Hepatocyte (in vitro differentiated cells): Measurements from ENCODE around the gene BBS1. TPM values are rescaled to one million over a fixed set of nuclear protein-coding genes. Genes with fewer than 3 reads are reported as not detected.

Experiments
- DNase-seq: peaks from one replicate; pipeline ENCODE4 v3.0.0-alpha.2; 2016; ENCODE audit warnings: low spot score
- H2AFZ ChIP-seq: fragments of 200-600 bp; sonication (generic); 2 replicates; pipeline ENCODE4 v1.6.0; 2016; ENCODE audit warnings: antibody characterized with exemption, mild to moderate bottlenecking
- H3K27ac ChIP-seq: fragments of 200-600 bp; sonication (generic); 2 replicates; pipeline ENCODE4 v1.5.1; 2016; ENCODE audit warnings: mild to moderate bottlenecking
- H3K27me3 ChIP-seq: fragments of 200-600 bp; sonication (generic); 2 replicates; pipeline ENCODE4 v1.6.1; 2016
- H3K36me3 ChIP-seq: fragments of 200-600 bp; sonication (generic); replicated peaks from 2 replicates; pipeline ENCODE4 v1.5.1; 2016; ENCODE audit warnings: low read depth; ENCODE audit not compliant: insufficient read depth
- H3K4me1 ChIP-seq: fragments of 200-600 bp; sonication (generic); 2 replicates; pipeline ENCODE4 v1.5.1; 2016; ENCODE audit warnings: mild to moderate bottlenecking, moderate library complexity; ENCODE audit not compliant: insufficient read depth
- H3K4me2 ChIP-seq: fragments of 200-600 bp; sonication (generic); 2 replicates; pipeline ENCODE4 v1.6.0; 2016
- H3K4me3 ChIP-seq: fragments of 200-600 bp; sonication (generic); 2 replicates; pipeline ENCODE4 v1.5.1; 2016; ENCODE audit warnings: mild to moderate bottlenecking
- H3K79me2 ChIP-seq: fragments of 200-600 bp; sonication (generic); 2 replicates; pipeline ENCODE4 v1.6.0; 2017; ENCODE audit warnings: mild to moderate bottlenecking
- H3K9me2 ChIP-seq: fragments of 200-600 bp; sonication (generic); replicated peaks from 2 replicates; pipeline ENCODE4 v1.6.0; 2017; ENCODE audit warnings: mild to moderate bottlenecking; ENCODE audit not compliant: insufficient read depth
- H3K9me3 ChIP-seq: fragments of 200-600 bp; sonication (generic); 2 replicates; pipeline ENCODE4 v1.5.1; 2016; ENCODE audit warnings: low read depth, mild to moderate bottlenecking
- H4K20me1 ChIP-seq: fragments of 200-600 bp; sonication (generic); 2 replicates; pipeline ENCODE4 v1.6.0; 2016; ENCODE audit warnings: mild to moderate bottlenecking; ENCODE audit not compliant: insufficient read depth, poor library complexity, severe bottlenecking
- CTCF ChIP-seq: fragments of 200-600 bp; sonication (generic); IDR thresholded peaks from 2 replicates; pipeline ENCODE4 v1.5.1; 2016; ENCODE audit warnings: antibody characterized with exemption, mild to moderate bottlenecking; ENCODE audit not compliant: poor library complexity
- EZH2 ChIP-seq: fragments of 200-600 bp; sonication (generic); IDR thresholded peaks from 2 replicates; pipeline ENCODE4 v1.6.1; 2016; ENCODE audit warnings: antibody characterized with exemption, mild to moderate bottlenecking, borderline replicate concordance
- EZH2phosphoT487 ChIP-seq: fragments of 200-600 bp; sonication (generic); IDR thresholded peaks from one replicate; pipeline ENCODE4 v1.6.1; 2018; ENCODE audit warnings: antibody characterized with exemption, mild to moderate bottlenecking, low read depth, moderate library complexity; ENCODE audit not compliant: unreplicated experiment, severe bottlenecking
- WGBS: methylation state at CpG from one replicate; pipeline ENCODE4 v1.1.6; 2016; ENCODE audit warnings: low lambda C conversion rate; ENCODE audit errors: missing lambda C conversion rate; 5-methylcytosine and 5-hydroxymethylcytosine counted together
- polyA plus RNA-seq: library from polyadenylated mRNA; unstranded; fragments of >200 nt; fragmentation: Nextera tagmentation; extraction: Ambion mirVana; gene quantifications from 2 replicates; pipeline ENCODE4 v1.2.1, GENCODE V29; 2016
- total RNA-seq: library from RNA; depleted of rRNA; stranded (reverse); fragments of >200 nt; gene quantifications from 2 replicates; pipeline ENCODE4 v1.2.3, GENCODE V29; 2014

Gene BBS1
- total and polyA plus RNA-seq, 2 experiments from 2014 or later = 25.1 to 27.7 TPM

- TF ChIP-seq EZH2 = no peak
- TF ChIP-seq CTCF = no peak
- no peak for TF ChIP-seq EZH2phosphoT487
- Histone ChIP-seq H3K79me2 (peaks cover 21% of the 10 kb centered on the region), H2AFZ (peak overlapping the region; percentile 73)
Measured at GRCh38 chr11:66479394-66480116, 30.9 kb upstream of the BBS1 start.

DNA sequence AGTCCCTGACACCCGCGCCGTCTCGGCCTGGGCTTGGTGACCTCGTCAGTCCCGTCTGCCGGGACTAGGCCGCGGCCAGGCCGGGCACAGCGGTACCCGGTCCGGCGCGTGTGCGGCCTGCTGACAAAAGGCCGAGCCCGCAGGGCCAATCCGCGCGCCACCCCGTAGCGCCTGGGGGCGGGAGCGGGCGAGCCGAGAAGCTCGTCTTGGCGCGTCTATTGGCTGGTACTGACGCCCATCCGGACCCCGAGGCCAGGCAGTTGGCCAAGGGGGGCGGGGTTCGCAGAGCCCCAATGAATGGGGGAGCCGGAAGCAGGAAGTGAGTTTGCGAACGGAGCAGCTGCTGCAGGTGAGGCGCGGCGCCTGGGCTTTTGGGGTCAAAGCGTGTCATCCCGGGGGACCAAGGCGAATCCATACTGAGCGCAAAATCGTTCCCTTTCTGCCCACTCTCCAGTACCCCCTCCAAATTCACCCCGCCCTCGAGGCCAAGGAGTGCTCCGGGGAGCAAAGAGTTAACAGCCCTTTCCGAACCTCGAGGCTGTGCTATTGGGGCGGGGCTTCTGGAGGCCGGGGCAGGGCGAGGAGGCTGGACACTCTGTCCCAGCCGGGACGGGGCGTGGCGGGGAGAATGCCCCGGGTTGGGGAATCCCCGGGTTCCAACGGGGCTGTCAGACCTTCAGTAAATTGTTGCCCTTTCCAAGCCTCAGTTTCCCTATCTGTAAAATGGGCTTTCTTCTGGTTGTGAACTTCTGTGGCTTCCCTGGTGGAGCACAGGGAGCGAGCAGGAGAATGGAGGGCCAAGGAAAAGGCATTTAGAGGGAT, 30.1 kb upstream of the BBS1 start, which contains the start of gene DPP3:
Gene DPP3 (plus strand): TSS at position 318 of the 822 bp plus-strand sequence. CDS start 1,767 bp downstream, outside the sequence.
- DNase-seq = peak; percentile 99
- under 1% methylated on average over 40 of the region's 62 CpGs for WGBS
- Histone ChIP-seq H3K36me3 (no peaks in the 10 kb centered on the region), H3K79me2 (peaks cover 21% of the 10 kb centered on the region), H3K4me1 (peaks cover 11% of the 10 kb centered on the region), H4K20me1 (peaks cover 4% of the 10 kb centered on the region), H3K4me2 (peak within 1 kb of the TSS; percentile 97), H3K9me3 (no peaks in the 10 kb centered on the region), H3K27ac (peak within 1 kb of the TSS; percentile 95), H3K9me2 (no peaks in the 10 kb centered on the region), H3K27me3 (no peaks in the 10 kb centered on the region), H3K4me3 (peak within 1 kb of the TSS; percentile 31), H2AFZ (peak within 1 kb of the TSS; percentile 73)
- no peak for TF ChIP-seq EZH2phosphoT487
- TF ChIP-seq EZH2 = no peak
- TF ChIP-seq CTCF = no peak

More at GRCh38 chr11:66479394-66480116, 30.9 kb upstream of the BBS1 start:
- H4K20me1 ChIP-seq = peaks cover 4% of the 10 kb centered on the region
- peaks cover 11% of the 10 kb centered on the region for H3K4me1 ChIP-seq
- no peaks in the 10 kb centered on the region for H3K9me2 ChIP-seq
- peak overlapping the region; percentile 31 for H3K4me3 ChIP-seq
- H3K27me3 ChIP-seq = no peaks in the 10 kb centered on the region
- H3K9me3 ChIP-seq = no peaks in the 10 kb centered on the region
- DNase-seq = peak; percentile 55
- peak overlapping the region; percentile 95 for H3K27ac ChIP-seq
- WGBS = 2% methylated on average over 34 of the region's 34 CpGs
- no peaks in the 10 kb centered on the region for H3K36me3 ChIP-seq
- H3K4me2 ChIP-seq = peak overlapping the region; percentile 97

GRCh38 chr11:66484806-66485380, 25.5 kb upstream of the BBS1 start:
- DNase-seq = no peak

More at GRCh38 chr11:66484806-66485380, 25.5 kb upstream of the BBS1 start:
- no peak overlapping the region for H2AFZ ChIP-seq
- H3K27me3 ChIP-seq = no peaks in the 10 kb centered on the region
- H3K36me3 ChIP-seq = no peaks in the 10 kb centered on the region
- no peaks in the 10 kb centered on the region for H3K9me2 ChIP-seq
- 90% methylated on average over 7 of the region's 7 CpGs for WGBS
- TF ChIP-seq CTCF (no peak), EZH2phosphoT487 (no peak), EZH2 (no peak)
- H3K79me2 ChIP-seq = peaks cover 10% of the 10 kb centered on the region
- no peaks in the 10 kb centered on the region for H3K9me3 ChIP-seq
- H3K4me2 ChIP-seq = no peak overlapping the region
- no peak overlapping the region for H3K4me3 ChIP-seq
- H3K27ac ChIP-seq = no peak overlapping the region
- no peaks in the 10 kb centered on the region for H4K20me1 ChIP-seq
- peaks cover 2% of the 10 kb centered on the region for H3K4me1 ChIP-seq
